Glutamatergic neuron (in vitro differentiated cells): ENCODE measurements around the gene RAP2A. TPM values are rescaled to one million over a fixed set of nuclear protein-coding genes. Genes with fewer than 3 reads are reported as not detected.

ENCODE experiments used
- DNase-seq: peaks from one replicate; pipeline ENCODE4 v3.0.0; 2022
- H3K27ac Mint-ChIP-seq: one replicate; pipeline ENCODE4 v1.8.0; 2020; ENCODE audit warnings: mild to moderate bottlenecking, mixed read lengths, inconsistent platforms; ENCODE audit not compliant: unreplicated experiment
- H3K27me3 Mint-ChIP-seq: one replicate; pipeline ENCODE4 v1.8.0; 2020; ENCODE audit warnings: mild to moderate bottlenecking, moderate library complexity, mixed read lengths, inconsistent platforms; ENCODE audit not compliant: unreplicated experiment
- H3K36me3 Mint-ChIP-seq: one replicate; pipeline ENCODE4 v1.8.0; 2020; ENCODE audit warnings: mild to moderate bottlenecking, mixed read lengths, inconsistent platforms; ENCODE audit not compliant: unreplicated experiment
- H3K4me1 Mint-ChIP-seq: one replicate; pipeline ENCODE4 v1.8.0; 2020; ENCODE audit warnings: mild to moderate bottlenecking, low read depth, mixed read lengths, inconsistent platforms; ENCODE audit not compliant: unreplicated experiment
- H3K4me3 Mint-ChIP-seq: one replicate; pipeline ENCODE4 v1.8.0; 2020; ENCODE audit warnings: mild to moderate bottlenecking, mixed read lengths, inconsistent platforms; ENCODE audit not compliant: unreplicated experiment
- H3K9me3 Mint-ChIP-seq: one replicate; pipeline ENCODE4 v1.8.0; 2020; ENCODE audit warnings: mild to moderate bottlenecking, moderate library complexity, mixed read lengths, inconsistent platforms; ENCODE audit not compliant: unreplicated experiment
- total RNA-seq: library from RNA; stranded (reverse); fragmentation: NEBNext Ultra II Directional; extraction: Animal tissue kit (Norgen Biotek cat#: 25700); gene quantifications from one replicate; pipeline ENCODE4 v1.2.1, GENCODE V29; 2021; ENCODE audit not compliant: unreplicated experiment
- TF ChIP-seq, protein P1 (sequence below): fragments of 200-600 bp; sonication (generic); IDR thresholded peaks from one replicate; pipeline ENCODE4 v1.5.0; 2021; ENCODE audit not compliant: partially characterized antibody, unreplicated experiment

The RAP2A gene
- total RNA-seq, 1 donor from 2014 or later, result 51.2 TPM

DNA sequence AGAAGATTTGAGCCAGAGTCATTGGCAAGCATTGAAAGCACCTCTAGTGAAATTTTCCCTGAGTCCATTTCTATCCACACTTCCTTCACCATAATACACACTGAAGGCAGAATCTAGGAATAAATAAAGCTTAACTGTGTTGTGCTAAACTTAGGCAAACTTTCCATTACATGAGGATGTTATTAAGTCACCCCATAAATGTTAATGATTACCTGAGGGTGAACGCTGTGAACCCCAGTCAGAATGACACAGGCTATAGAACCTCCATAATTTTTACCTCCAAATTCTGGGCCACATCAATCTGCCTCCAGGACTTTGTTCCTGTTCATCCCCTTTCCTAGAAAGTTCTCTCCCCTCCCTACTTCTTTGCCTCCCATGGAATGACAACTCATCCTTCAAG is 71.0 kb downstream of the RAP2A start:
- Mint-ChIP-seq H3K4me3 (no peak overlapping the region), H3K36me3 (no peaks in the 10 kb centered on the region), H3K27ac (no peak overlapping the region), H3K9me3 (no peaks in the 10 kb centered on the region), H3K27me3 (peaks cover 1% of the 10 kb centered on the region), H3K4me1 (no peaks in the 10 kb centered on the region)
- no peak for DNase-seq
- TF ChIP-seq, protein P1, sequence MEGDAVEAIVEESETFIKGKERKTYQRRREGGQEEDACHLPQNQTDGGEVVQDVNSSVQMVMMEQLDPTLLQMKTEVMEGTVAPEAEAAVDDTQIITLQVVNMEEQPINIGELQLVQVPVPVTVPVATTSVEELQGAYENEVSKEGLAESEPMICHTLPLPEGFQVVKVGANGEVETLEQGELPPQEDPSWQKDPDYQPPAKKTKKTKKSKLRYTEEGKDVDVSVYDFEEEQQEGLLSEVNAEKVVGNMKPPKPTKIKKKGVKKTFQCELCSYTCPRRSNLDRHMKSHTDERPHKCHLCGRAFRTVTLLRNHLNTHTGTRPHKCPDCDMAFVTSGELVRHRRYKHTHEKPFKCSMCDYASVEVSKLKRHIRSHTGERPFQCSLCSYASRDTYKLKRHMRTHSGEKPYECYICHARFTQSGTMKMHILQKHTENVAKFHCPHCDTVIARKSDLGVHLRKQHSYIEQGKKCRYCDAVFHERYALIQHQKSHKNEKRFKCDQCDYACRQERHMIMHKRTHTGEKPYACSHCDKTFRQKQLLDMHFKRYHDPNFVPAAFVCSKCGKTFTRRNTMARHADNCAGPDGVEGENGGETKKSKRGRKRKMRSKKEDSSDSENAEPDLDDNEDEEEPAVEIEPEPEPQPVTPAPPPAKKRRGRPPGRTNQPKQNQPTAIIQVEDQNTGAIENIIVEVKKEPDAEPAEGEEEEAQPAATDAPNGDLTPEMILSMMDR, result no peak

GRCh38 chr13:97506511-97506910 is 72.5 kb downstream of the RAP2A start:
- Mint-ChIP-seq H3K36me3 (no peaks in the 10 kb centered on the region), H3K9me3 (no peaks in the 10 kb centered on the region), H3K27me3 (peaks cover 1% of the 10 kb centered on the region), H3K4me3 (no peak overlapping the region), H3K27ac (no peak overlapping the region), H3K4me1 (no peaks in the 10 kb centered on the region)
- no peak for DNase-seq
- TF ChIP-seq, protein P1, result no peak

DNA sequence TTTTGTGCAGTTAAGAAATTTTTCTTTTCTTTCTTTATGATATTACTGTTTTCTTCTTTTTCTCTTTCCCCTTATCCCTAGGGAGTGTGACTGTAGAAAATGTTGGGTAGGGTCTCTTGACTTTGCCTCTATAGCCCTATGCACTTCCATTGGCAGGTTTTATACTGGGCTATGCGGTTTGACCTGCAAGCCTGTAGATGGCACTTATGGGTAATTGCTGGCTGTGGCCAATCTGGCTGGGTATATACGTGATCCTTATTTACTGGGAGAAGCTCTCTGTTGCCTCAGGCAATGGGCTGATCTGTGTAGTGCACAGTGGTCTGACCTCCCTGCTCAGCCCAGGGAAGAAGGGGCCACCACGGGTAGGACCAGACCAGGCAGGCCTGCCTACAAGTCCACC is 78.8 kb downstream of the RAP2A start:
- Mint-ChIP-seq H3K27ac (no peak overlapping the region), H3K9me3 (peaks cover 6% of the 10 kb centered on the region), H3K27me3 (no peaks in the 10 kb centered on the region), H3K4me3 (no peak overlapping the region), H3K4me1 (no peaks in the 10 kb centered on the region), H3K36me3 (peaks cover 10% of the 10 kb centered on the region)
- TF ChIP-seq, protein P1, result no peak
- DNase-seq, result no peak

GRCh38 chr13:97515643-97516042 is 81.7 kb downstream of the RAP2A start:
- no peaks in the 10 kb centered on the region for H3K4me1 Mint-ChIP-seq
- H3K4me3 Mint-ChIP-seq, result no peak overlapping the region
- H3K27me3 Mint-ChIP-seq, result no peaks in the 10 kb centered on the region
- H3K36me3 Mint-ChIP-seq, result peaks cover 10% of the 10 kb centered on the region
- H3K9me3 Mint-ChIP-seq, result peaks cover 6% of the 10 kb centered on the region
- TF ChIP-seq, protein P1, result no peak
- DNase-seq, result no peak
- H3K27ac Mint-ChIP-seq, result no peak overlapping the region

- H3K27ac Mint-ChIP-seq, result no peak overlapping the region
- H3K9me3 Mint-ChIP-seq, result no peaks in the 10 kb centered on the region
- TF ChIP-seq, protein P1, result no peak
- no peak for DNase-seq
- no peak overlapping the region for H3K4me3 Mint-ChIP-seq
- H3K27me3 Mint-ChIP-seq, result no peaks in the 10 kb centered on the region
- no peaks in the 10 kb centered on the region for H3K4me1 Mint-ChIP-seq
- no peaks in the 10 kb centered on the region for H3K36me3 Mint-ChIP-seq
Observed at GRCh38 chr13:97517967-97518366, 84.0 kb downstream of the RAP2A start.

Other genes with a start within 250 kb of the RAP2A start
- 12.4 TPM for gene MBNL2, start 211.8 kb upstream of the RAP2A start, total RNA-seq